Gastroesophageal sphincter (tissue), 4 donors: ENCODE measurements around the gene THEM5. TPM values are rescaled to one million over a fixed set of nuclear protein-coding genes. Genes with fewer than 3 reads are reported as not detected.

Experiments used
- ATAC-seq: fragments of 150-250 bp; one replicate; pipeline ENCODE4 v1.9.1; 2016; ENCODE audit warnings: mild to moderate bottlenecking, moderate library complexity
- H3K27ac ChIP-seq, 4 donors: fragments of 200-600 bp; sonication (generic) in 3 of 4; 1 replicate in 3 of 4; 2 replicates in 1 of 4; pipeline ENCODE4 v1.5.1; 2016 to 2019
- H3K27me3 ChIP-seq: fragments of 200-600 bp; sonication (generic); one replicate; pipeline ENCODE4 v1.5.1; 2019
- H3K36me3 ChIP-seq, 2 donors: fragments of 200-600 bp; sonication (generic); one replicate each; pipeline ENCODE4 v1.5.1; 2019; ENCODE audit warnings: control low read depth in 1 of 2
- H3K4me1 ChIP-seq, 3 donors: fragments of 200-600 bp; sonication (generic); 1 replicate in 2 of 3; 2 replicates in 1 of 3; pipeline ENCODE4 v1.5.1; 2016 to 2019; ENCODE audit warnings: control low read depth in 2 of 3
- H3K4me3 ChIP-seq, 2 donors: fragments of 200-600 bp; sonication (generic); one replicate each; pipeline ENCODE4 v1.5.1; 2019; ENCODE audit warnings: mild to moderate bottlenecking in 1 of 2, moderate library complexity in 1 of 2
- H3K9me3 ChIP-seq, 3 donors: fragments of 200-600 bp; sonication (generic); one replicate each; pipeline ENCODE4 v1.5.1; 2017 to 2019; ENCODE audit warnings: control low read depth in 2 of 3
- CTCF ChIP-seq, 4 experiments: fragments of 200-600 bp in 2 of 4; fragments of 450-650 bp in 2 of 4; sonication (generic) in 1 of 4; IDR thresholded peaks; one replicate each; pipeline ENCODE4 v1.5.1; 2017 to 2019; ENCODE audit warnings: antibody characterized with exemption in 4 of 4, mild to moderate bottlenecking in 2 of 4, moderate library complexity in 2 of 4
- EP300 ChIP-seq: sonication (generic); formaldehyde crosslinking; IDR thresholded peaks from one replicate; pipeline ENCODE4 v1.6.1; 2017; ENCODE audit warnings: antibody characterized with exemption, mild to moderate bottlenecking
- POLR2A ChIP-seq, 2 donors: fragments of 450-650 bp; IDR thresholded peaks; one replicate each; pipeline ENCODE4 v1.6.1; 2017; ENCODE audit warnings: antibody characterized with exemption in 2 of 2, mild to moderate bottlenecking in 2 of 2, moderate library complexity in 1 of 2
- POLR2AphosphoS5 ChIP-seq: sonication (generic); formaldehyde crosslinking; IDR thresholded peaks from one replicate; pipeline ENCODE4 v1.6.1; 2017; ENCODE audit warnings: antibody characterized with exemption
- WGBS, 2 donors: methylation state at CpG; one replicate each; pipeline ENCODE4 v1.1.5; 2018; ENCODE audit warnings: low coverage in 1 of 2; 5-methylcytosine and 5-hydroxymethylcytosine counted together
- small RNA-seq, 4 donors: library from RNA; depleted of rRNA; stranded (forward); fragments of <200 nt; gene quantifications; one replicate each; pipeline ENCODE3, GENCODE V24; 2016
- total RNA-seq, 4 donors: library from RNA; depleted of rRNA; stranded (reverse); fragments of >200 nt; gene quantifications; one replicate each; pipeline ENCODE4 v1.1.0, GENCODE V29; 2016

Gene THEM5
- total RNA-seq, 4 donors from 2014 or later: not detected

- ATAC-seq: no peak
- Histone ChIP-seq H3K4me1 (no peaks in the 10 kb centered on the region), H3K27ac (no peak overlapping the region), H3K27me3 (peaks cover 54% of the 10 kb centered on the region), H3K36me3 (no peaks in the 10 kb centered on the region), H3K4me3 (no peak overlapping the region), H3K9me3 (no peaks in the 10 kb centered on the region)
- 80% methylated on average over 2 of the region's 12 CpGs; no CpG with 5 or more reads in 1 of the 2 donors for WGBS, 2 donors
- no peak for TF ChIP-seq POLR2AphosphoS5
- no peak for TF ChIP-seq EP300
- TF ChIP-seq POLR2A (IDR thresholded peaks at IDR 0.05): no peak
These were observed 52.1 kb downstream of the THEM5 start for GRCh38 chr1:151801310-151801820.

GRCh38 chr1:151800830-151801229, 52.7 kb downstream of the THEM5 start:
- no peak for TF ChIP-seq EP300
- TF ChIP-seq POLR2A (IDR thresholded peaks at IDR 0.05): no peak
- no peak for TF ChIP-seq CTCF (IDR thresholded peaks at IDR 0.05)
- TF ChIP-seq POLR2AphosphoS5: no peak
- no peaks in the 10 kb centered on the region for H3K9me3 ChIP-seq
- H3K4me3 ChIP-seq: no peak overlapping the region
- H3K27ac ChIP-seq: no peak overlapping the region
- no peaks in the 10 kb centered on the region for H3K4me1 ChIP-seq
- WGBS, 2 donors: 75% methylated on average over 4 of the region's 8 CpGs; no CpG with 5 or more reads in 1 of the 2 donors
- ATAC-seq: no peak
- H3K27me3 ChIP-seq: peaks cover 50% of the 10 kb centered on the region
- no peaks in the 10 kb centered on the region for H3K36me3 ChIP-seq

- Histone ChIP-seq H3K27me3 (peaks cover 48% of the 10 kb centered on the region), H3K4me1 (no peaks in the 10 kb centered on the region), H3K27ac (no peak overlapping the region), H3K36me3 (no peaks in the 10 kb centered on the region), H3K9me3 (no peaks in the 10 kb centered on the region), H3K4me3 (no peak overlapping the region)
- TF ChIP-seq POLR2A (IDR thresholded peaks at IDR 0.05) (no peak), POLR2AphosphoS5 (no peak), EP300 (no peak), CTCF (IDR thresholded peaks at IDR 0.05) (no peak)
- WGBS, 2 donors: 28 to 55% methylated on average over 2 to 8 of the region's 9 CpGs
- ATAC-seq: no peak
These were observed 54.1 kb downstream of the THEM5 start for GRCh38 chr1:151799179-151800022.

- 73 to 95% methylated on average over 1 to 4 of the region's 5 CpGs for WGBS, 2 donors
- no peaks in the 10 kb centered on the region for H3K9me3 ChIP-seq
- no peak overlapping the region for H3K4me3 ChIP-seq
- H3K27ac ChIP-seq: no peak overlapping the region
- H3K4me1 ChIP-seq: no peaks in the 10 kb centered on the region
- TF ChIP-seq POLR2AphosphoS5 (no peak), POLR2A (IDR thresholded peaks at IDR 0.05) (no peak), EP300 (no peak), CTCF (IDR thresholded peaks at IDR 0.05) (no peak)
- H3K36me3 ChIP-seq: no peaks in the 10 kb centered on the region
- H3K27me3 ChIP-seq: peaks cover 40% of the 10 kb centered on the region
- ATAC-seq: no peak
These were observed 54.9 kb downstream of the THEM5 start for GRCh38 chr1:151798571-151798970.

Small RNA genes lying within 50 kb of the gene (small RNA-seq; reads per million reads assigned to genes)
- 0 reads per million in 4 donors for gene RF00019

Other genes with a start within 250 kb of the THEM5 start
- gene SNX27, start 241.7 kb downstream of the THEM5 start, total RNA-seq: 10 to 100 TPM; 48.1 to 61.1 (median 53.8) TPM
- under 1 TPM in 3 of 4 donors, not detected in 1; 0.22 to 0.93 (median 0.40) TPM for gene CELF3, start 136.9 kb downstream of the THEM5 start, total RNA-seq
- gene RIIAD1, start 132.2 kb downstream of the THEM5 start, total RNA-seq: 1 to 10 TPM in 1 of 4 donors, not detected in 3; 1.4 TPM
- 10 to 100 TPM; 49.7 to 60.7 (median 55.5) TPM for gene MRPL9, start 90.2 kb downstream of the THEM5 start, total RNA-seq
- 10 to 100 TPM in 1 of 4 donors, 1 to 10 TPM in 3; 4.4 to 10.6 (median 7.9) TPM for gene TDRKH, start 63.2 kb downstream of the THEM5 start, total RNA-seq
- gene LINGO4, start 48.3 kb downstream of the THEM5 start, total RNA-seq: not detected
- 1 to 10 TPM in 2 of 4 donors, under 1 TPM in 1, not detected in 1; 0.13 to 1.8 (median 1.4) TPM for gene RORC, start 21.9 kb downstream of the THEM5 start, total RNA-seq
- gene C2CD4D, start 13.9 kb downstream of the THEM5 start, total RNA-seq: not detected
- gene THEM4, start 55.8 kb upstream of the THEM5 start, total RNA-seq: 10 to 100 TPM; 14.7 to 17.5 (median 16.1) TPM
- gene S100A10, start 140.1 kb upstream of the THEM5 start, total RNA-seq: 100 to 1,000 TPM in 2 of 4 donors, 10 to 100 TPM in 2; 57.6 to 155 (median 106) TPM
- 100 to 1,000 TPM in 3 of 4 donors, 10 to 100 TPM in 1; 41.9 to 183 (median 125) TPM for gene S100A11, start 183.3 kb upstream of the THEM5 start, total RNA-seq
- gene TCHHL1, start 235.4 kb upstream of the THEM5 start, total RNA-seq: not detected